HG03025 (cell line): Measurements from ENCODE around the gene DCAF4.

ENCODE experiments used
- ATAC-seq: cut with Tn5 transposase; IDR thresholded peaks from one replicate; pipeline ENCODE4 v1.9.1; 2021; ENCODE audit warnings: mild to moderate bottlenecking, moderate library complexity; ENCODE audit not compliant: unreplicated experiment, low FRiP score

DCAF4 gene

GRCh38 chr14:72926292-72927028 is at the start of gene DCAF4:
Gene DCAF4 (plus strand): TSS chr14:72926464. CDS start chr14:72937979, 11,515 bp downstream.
- peak; percentile 91 for ATAC-seq

DNA sequence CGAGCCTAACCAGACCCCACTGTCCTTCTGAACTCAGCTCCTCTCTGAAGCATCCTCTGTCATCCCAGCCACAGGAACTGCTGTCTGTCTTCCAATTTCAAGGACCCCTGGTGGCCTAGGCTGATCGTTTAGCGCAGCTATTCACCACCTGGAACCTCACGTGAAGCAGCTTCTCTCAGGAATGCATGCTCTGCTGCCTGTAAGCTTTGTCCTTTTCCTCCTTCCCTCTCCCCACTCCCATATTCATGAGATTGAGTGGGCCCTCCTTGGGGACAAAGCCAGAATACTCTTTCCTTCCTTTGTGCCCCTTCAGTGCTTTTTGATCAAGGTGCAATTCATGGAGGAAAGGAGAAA is 49.6 kb upstream of the DCAF4 start:
- ATAC-seq: no peak

DNA sequence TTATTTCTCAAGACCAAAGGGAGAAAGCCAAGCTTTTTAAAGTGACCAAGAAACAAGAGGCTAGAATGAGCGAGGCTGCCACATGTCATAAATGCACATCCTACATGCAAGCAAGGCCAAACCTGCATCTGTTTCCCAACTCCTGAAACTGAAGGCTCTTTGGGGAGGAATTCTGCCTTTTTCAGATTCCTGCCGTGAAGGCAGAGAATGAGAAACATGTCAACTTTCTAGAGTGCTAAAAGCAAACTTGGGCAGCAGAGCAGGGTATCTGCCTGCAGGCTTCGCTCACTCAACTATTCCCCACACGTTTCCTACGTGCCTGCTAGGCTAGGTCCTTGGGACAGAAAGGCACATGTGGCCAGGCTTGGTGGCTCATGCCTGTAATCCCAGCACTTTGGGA is 47.5 kb upstream of the DCAF4 start:
- ATAC-seq: no peak

DNA sequence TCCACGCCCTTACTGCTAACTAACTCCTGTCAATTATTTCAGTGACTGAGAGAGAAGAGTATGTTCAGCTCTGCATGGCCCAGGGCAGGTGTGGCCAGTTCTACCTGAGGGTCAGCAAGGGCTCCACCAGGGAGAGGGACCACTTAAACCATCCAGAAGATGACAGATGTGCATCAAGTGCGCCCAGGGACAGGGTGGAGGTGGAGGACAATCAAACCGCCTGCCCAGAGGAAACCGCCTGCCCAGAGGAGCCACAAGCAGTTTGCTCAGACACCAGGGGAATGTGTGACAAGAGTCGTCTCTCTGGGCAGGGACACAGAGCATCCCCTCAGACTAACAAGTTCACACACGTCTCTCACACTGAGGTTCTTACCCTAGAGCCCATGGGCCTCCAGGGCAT is 46.8 kb upstream of the DCAF4 start:
- ATAC-seq: no peak

GRCh38 chr14:72880164-72880563 is 46.1 kb upstream of the DCAF4 start:
- no peak for ATAC-seq

GRCh38 chr14:72880820-72881219 is 45.4 kb upstream of the DCAF4 start:
- ATAC-seq: no peak

- ATAC-seq: no peak
These were observed 44.7 kb upstream of the DCAF4 start for GRCh38 chr14:72881543-72881942.

DNA sequence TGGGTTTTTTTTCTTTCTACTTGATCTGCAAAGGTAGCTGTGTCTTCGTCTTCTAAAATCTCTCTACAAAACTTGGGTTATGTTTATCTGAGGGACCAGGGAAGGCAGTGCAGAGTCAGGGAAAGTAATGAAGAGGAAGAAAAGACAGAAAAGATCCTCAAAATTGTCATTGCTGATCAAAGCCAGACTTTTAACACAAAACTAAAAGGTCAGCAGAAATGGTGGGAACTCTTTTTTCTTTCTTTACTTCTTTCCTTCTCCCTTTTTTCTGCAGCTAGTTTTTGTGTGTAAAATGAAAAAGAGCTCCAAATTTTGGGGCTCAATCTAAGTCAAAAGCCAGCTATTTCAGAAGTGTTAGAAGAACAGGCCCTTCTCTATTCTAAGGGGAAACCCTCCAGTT is 44.2 kb upstream of the DCAF4 start:
- no peak for ATAC-seq

DNA sequence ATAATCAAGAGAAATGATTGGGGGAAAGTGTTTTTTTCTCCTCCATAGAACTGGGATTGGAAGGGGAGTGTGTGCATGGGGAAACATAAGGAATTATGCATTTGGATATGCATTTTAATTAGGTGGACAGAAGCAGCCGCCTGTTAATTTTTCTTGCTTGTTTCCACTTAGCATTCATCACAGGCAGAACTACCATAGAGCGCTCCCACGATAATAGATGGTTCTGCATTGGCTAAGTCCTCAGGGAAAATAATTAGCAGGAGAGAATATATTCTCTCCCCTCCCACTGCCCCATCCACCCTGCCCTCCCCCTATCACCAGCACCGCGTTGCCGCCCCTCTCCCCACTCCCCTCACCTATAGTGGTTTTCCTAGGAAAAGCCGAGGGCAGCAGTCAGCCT is 43.8 kb upstream of the DCAF4 start:
- no peak for ATAC-seq

DNA sequence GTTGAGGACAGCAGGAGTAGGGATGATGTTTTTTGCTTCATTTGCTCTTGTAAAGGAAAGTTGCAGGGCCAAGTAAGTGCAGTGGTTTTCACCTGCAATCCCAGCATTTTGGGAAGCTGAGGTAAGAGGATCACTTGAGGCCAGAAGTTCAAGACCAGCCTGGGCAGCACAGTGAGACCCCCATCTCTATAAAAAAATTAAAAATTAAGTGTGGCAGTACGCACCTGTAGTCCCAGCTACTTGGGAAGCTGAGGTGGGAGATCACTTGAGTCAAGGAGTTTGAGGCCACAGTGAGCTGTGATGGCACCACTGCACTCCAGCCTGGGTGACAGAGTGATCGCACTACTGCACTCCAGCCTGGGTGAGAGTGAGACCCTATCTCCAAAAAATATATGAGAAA is 43.2 kb upstream of the DCAF4 start:
- ATAC-seq: no peak

DNA sequence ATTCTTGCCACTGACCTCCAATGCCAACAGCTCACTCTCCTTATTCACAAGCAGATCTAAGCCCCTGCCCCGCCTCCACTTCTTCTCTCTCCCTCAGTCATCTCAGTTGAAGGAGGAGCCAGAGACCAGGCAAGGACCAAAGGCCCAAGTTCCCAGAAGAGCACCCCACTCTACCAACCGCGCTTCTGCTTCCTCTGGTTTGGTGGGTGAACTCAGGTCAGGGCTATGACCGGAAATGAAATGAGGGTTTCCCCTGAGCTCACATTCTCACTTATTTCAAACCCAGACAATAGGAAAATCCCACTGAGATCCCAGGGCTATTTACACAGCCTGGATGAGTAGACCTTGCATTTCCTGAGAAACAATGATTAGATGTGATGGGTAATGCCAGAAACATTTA is 42.3 kb upstream of the DCAF4 start:
- no peak for ATAC-seq

- no peak for ATAC-seq
These were observed 41.9 kb upstream of the DCAF4 start for GRCh38 chr14:72884386-72884785.

GRCh38 chr14:72887514-72887913 is 38.8 kb upstream of the DCAF4 start:
- no peak for ATAC-seq

DNA sequence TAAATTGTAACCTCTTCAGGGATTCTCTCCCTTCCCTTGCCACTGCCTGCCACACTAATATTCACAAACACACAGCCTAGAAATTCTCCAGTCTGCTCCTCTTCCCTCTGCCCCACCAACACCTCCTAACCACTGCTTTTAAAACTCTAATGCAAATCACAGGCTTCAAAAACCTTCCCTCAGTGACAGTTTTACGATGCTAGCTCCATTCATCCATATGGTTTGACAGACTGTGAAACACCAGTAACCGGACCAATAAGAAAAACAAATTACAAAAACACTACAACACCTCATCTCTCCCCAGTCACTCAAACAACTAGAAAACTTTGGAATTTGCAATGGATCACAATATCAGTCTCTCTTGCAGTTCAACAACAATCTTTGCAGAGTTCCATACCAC is 38.1 kb upstream of the DCAF4 start:
- no peak for ATAC-seq

- ATAC-seq: no peak
These were observed 37.5 kb upstream of the DCAF4 start for GRCh38 chr14:72888636-72889201.

- no peak for ATAC-seq
These were observed 36.9 kb upstream of the DCAF4 start for GRCh38 chr14:72889366-72889765.

DNA sequence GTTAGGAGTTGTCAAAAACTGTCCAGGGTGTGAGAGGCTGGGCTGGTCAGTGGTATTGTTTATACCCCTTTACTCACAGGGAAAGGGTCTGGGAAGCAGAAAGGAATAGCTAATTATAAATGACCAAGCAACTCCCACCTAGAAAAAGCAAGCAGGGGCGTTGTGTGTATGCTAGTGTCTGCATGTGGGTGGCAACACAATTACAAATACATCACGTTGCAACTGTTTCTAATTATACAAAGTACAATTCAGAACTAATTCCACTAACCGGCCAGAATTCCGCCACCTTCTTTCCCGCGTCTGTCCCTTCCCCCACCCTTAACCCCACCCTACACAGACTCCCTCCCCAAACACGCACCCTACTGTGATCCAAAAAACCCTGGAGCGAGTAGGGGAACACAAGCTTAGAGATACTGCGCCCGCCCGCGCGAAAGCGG is 34.6 kb upstream of the DCAF4 start:
- no peak for ATAC-seq

DNA sequence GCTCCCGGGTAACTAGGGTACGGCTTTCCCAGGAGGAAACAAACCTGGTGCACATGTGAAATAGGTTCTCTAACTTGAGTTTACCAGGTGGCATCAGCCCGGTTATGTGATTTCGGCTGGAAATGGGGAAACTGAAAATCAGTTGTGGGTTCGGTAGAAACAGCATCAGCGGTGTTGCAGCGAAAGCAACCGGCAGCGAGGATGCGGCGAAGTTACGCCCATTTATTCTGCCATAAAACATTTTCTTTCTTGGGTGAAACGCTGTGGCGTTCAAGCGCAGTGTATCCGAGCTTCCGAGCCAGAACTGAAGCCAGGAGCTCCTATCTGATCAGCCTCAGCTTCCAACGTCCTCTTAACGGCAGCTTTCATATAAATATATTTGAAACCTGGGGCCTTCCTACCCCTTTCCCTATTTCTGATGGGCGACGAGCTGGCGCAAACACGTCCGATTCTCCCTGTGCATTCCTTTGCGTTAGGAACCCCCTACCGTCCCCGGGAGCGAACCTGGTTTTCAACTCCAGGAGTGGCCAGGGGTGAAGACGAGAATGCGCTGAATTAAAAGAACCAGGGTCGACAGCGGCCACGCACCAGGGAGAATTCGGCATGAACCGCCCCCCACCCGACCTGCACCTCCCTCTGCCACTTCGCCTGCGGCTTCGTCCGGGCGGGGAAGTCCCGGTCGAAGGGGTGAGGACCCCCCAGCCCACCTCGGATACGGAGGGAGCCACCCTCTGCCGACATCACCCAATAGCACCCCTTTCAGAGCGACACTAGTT is 34.0 kb upstream of the DCAF4 start:
- no peak for ATAC-seq

DNA sequence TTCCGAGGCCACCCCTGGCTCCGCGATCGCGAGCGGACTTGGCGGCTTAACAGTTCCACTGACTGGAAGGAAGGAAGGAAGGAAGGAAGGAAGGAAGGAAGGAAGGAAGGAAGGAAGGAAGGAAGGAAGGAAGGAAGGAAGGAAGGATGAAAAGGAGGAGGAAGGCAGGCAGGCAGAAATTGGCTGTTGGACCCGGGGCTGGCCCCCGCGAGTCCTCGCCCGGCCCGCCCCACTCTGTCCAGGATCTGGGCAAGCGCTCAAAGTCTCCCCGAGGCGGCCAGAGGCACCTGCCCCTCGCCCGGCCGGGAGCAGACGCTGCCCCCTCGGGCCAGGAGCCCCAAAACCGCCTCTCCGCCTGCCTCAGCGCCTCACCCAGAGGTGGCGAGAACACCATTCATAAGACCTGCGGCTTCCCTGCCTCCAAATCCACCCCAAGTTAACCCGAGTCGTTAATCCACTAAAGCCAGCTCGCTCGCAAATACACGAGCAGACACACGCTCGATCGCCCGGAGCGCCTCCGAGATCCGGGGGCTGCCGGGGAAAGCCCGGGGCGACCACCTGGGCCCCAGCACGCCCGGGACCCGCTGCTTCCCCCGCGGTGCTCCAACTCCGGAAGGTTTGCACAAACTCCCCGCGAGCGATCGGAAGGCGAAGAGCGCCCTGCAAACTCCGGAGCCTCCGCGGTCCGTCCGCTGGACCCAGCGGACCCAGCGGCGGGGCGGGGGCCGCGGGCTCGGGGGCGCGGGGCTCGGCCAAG is 33.2 kb upstream of the DCAF4 start:
- ATAC-seq: peak; percentile 26

DNA sequence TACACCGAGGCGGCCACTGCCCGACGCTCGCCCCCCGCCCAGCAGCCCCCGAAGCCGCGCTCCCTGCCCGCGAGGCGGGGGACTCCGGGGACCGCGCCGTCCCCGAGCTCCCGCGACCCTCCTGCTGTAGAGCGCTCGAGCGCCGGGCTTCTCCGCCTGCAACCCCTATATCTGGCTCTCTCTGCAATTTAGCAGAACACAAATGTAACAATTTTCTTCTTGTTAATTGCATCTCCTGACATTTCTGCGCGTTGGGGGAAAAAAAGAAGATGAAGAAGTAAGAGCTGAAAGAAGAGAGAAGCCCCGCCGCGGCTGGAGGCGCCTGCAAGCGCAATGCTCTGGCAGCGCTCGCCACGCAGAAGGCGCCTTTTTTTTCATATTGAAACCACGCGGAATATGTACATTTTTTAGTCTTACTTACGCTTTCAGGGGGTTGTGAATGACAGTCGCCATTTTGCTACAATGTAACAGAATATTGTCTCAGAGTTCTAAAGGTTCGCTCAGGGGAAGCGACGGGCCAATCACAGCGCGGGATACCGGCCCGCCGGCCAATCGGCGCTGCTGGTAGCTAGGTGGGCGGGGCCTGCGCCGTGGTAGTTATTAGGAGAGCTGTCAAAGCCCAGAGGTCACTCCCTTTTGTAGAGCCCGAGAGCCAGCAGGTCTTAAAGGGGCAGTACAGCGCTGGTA is 32.5 kb upstream of the DCAF4 start, which contains the start of gene DPF3:
Gene DPF3, minus strand, starts transcription at position 466 of the 687 bp plus-strand sequence. Its CDS starts 13 bp downstream, at position 453.
- ATAC-seq: peak; percentile 95
